A549 (cell line): ENCODE measurements around the gene AXIN2. TPM values are rescaled to one million over a fixed set of nuclear protein-coding genes. Genes with fewer than 3 reads are reported as not detected.
"Not testable (repeated sequence)": the region's sequence is repeated elsewhere in the genome, so short reads cannot be mapped to it uniquely, and the experiment has no call there.

Experiments
- ATAC-seq, 2 experiments: fragments of 200-7000 bp in 1 of 2; fragments of >200 bp in 1 of 2; cut with Nextera tagmentation in 1 of 2; cut with Tn5 transposase in 1 of 2; 3 replicates each; pipeline versions ENCODE4 v1.8.0 to v1.9.1; 2018 to 2020; ENCODE audit warnings: mild to moderate bottlenecking in 1 of 2, moderate library complexity in 1 of 2
- CTCF ChIA-PET: fragments of 300-600 bp; sonication (Branson Sonifier 250); formaldehyde crosslinking; extraction: SDS; loops from one replicate; lab custom pipeline; 2021; ENCODE audit warnings: antibody characterized with exemption, inconsistent platforms; lab: Yijun Ruan, JAX
- POLR2A ChIA-PET: fragments of 350-600 bp; formaldehyde crosslinking; extraction: SDS; loops from one replicate; lab custom pipeline; 2021; ENCODE audit warnings: antibody characterized with exemption, inconsistent platforms; lab: Yijun Ruan, JAX
- DNase-seq, 2 experiments: peaks; one replicate each; pipeline versions ENCODE4 v3.0.0 to v3.0.0-alpha.2; 2011 to 2016; ENCODE audit warnings: low read depth in 1 of 2, low spot score in 1 of 2
- FAIRE-seq: peaks from 2 replicates; lab custom pipeline; 2011; peaks lifted over from hg19 to GRCh38; lab: Jason Lieb, UNC
- H3K27ac ChIP-seq, 2 experiments: fragments of >200 bp; sonication (Bioruptor Twin); formaldehyde crosslinking; 3 replicates each; pipeline ENCODE4 v1.5.1; 2016 to 2017
- H3K4me1 ChIP-seq: fragments of >200 bp; sonication (Bioruptor Twin); formaldehyde crosslinking; 3 replicates; pipeline ENCODE4 v1.6.1; 2016
- H3K4me2 ChIP-seq: fragments of >200 bp; sonication (Bioruptor Twin); formaldehyde crosslinking; 3 replicates; pipeline ENCODE4 v1.6.1; 2016
- H3K4me3 ChIP-seq: fragments of >200 bp; sonication (Bioruptor Twin); formaldehyde crosslinking; 3 replicates; pipeline ENCODE4 v1.5.1; 2016
- H3K9me3 ChIP-seq: fragments of >200 bp; sonication (Bioruptor Twin); formaldehyde crosslinking; 3 replicates; pipeline ENCODE4 v1.6.1; 2016
- BHLHE40 ChIP-seq: IDR thresholded peaks from 2 replicates; pipeline ENCODE4 v1.6.1; 2012; ENCODE audit warnings: low read depth, low read length, inconsistent platforms
- CBX2 ChIP-seq: fragments of 200-600 bp; sonication (generic); IDR thresholded peaks from 2 replicates; pipeline ENCODE4 v1.6.1; 2016; ENCODE audit warnings: low read depth, mild to moderate bottlenecking, borderline replicate concordance
- CBX8 ChIP-seq: fragments of 200-600 bp; sonication (generic); IDR thresholded peaks from 2 replicates; pipeline ENCODE4 v1.6.1; 2016
- CEBPB ChIP-seq, 2 experiments: fragments of >200 bp in 1 of 2; sonication (Bioruptor Twin) in 1 of 2; formaldehyde crosslinking in 1 of 2; IDR thresholded peaks; 2 replicates each; pipeline ENCODE4 v1.6.1; 2012 to 2016
- EP300 ChIP-seq, 2 experiments: fragments of >200 bp; sonication (Bioruptor Twin); formaldehyde crosslinking; IDR thresholded peaks; 2 replicates in 1 of 2; 3 replicates in 1 of 2; pipeline ENCODE4 v1.6.1; 2016 to 2017
- FOSB ChIP-seq: fragments of 250-450 bp; sonication (Bioruptor Pico); IDR thresholded peaks from 2 replicates; pipeline ENCODE4 v1.5.0; 2020; ENCODE audit warnings: mild to moderate bottlenecking, moderate library complexity
- HEYL ChIP-seq: fragments of 250-450 bp; sonication (Bioruptor Pico); IDR thresholded peaks from 2 replicates; pipeline ENCODE4 v1.8.0; 2021; ENCODE audit warnings: mild to moderate bottlenecking, moderate library complexity
- MAFK ChIP-seq: fragments of 450-650 bp; IDR thresholded peaks from 2 replicates; pipeline ENCODE4 v1.6.1; 2014; ENCODE audit not compliant: partially characterized antibody
- MAZ ChIP-seq: fragments of 150-350 bp; IDR thresholded peaks from 2 replicates; pipeline ENCODE4 v1.6.1; 2014; ENCODE audit warnings: antibody characterized with exemption, low read depth, low read length, borderline replicate concordance
- MYC ChIP-seq: IDR thresholded peaks from 2 replicates; pipeline ENCODE4 v1.6.1; 2012; ENCODE audit warnings: mild to moderate bottlenecking, inconsistent platforms, low read length, improper control_type of control experiment, borderline replicate concordance
- NFE2L2 ChIP-seq: fragments of 150-350 bp; conservative IDR thresholded peaks from 2 replicates; pipeline ENCODE4 v1.6.1; 2014; ENCODE audit warnings: low read length
- PHF8 ChIP-seq: fragments of 200-600 bp; sonication (generic); IDR thresholded peaks from 2 replicates; pipeline ENCODE4 v1.6.1; 2016; ENCODE audit warnings: low read depth, mild to moderate bottlenecking, antibody characterized with exemption, moderate library complexity, borderline replicate concordance
- RCOR1 ChIP-seq: fragments of 150-350 bp; IDR thresholded peaks from 2 replicates; pipeline ENCODE4 v1.6.1; 2014; ENCODE audit warnings: antibody characterized with exemption, low read length, low read depth
- SMC3 ChIP-seq: fragments of >200 bp; sonication (Bioruptor Twin); formaldehyde crosslinking; IDR thresholded peaks from 3 replicates; pipeline ENCODE4 v1.6.1; 2018; ENCODE audit warnings: inconsistent platforms
- TP53 ChIP-seq: fragments of 250-450 bp; sonication (Bioruptor Pico); IDR thresholded peaks from 2 replicates; pipeline ENCODE4 v1.5.0; 2021; ENCODE audit warnings: mild to moderate bottlenecking, moderate library complexity
- WGBS: methylation state at CpG from one replicate; pipeline ENCODE4 v1.1.6; 2017; ENCODE audit errors: missing lambda C conversion rate; 5-methylcytosine and 5-hydroxymethylcytosine counted together
- polyA plus RNA-seq, 4 experiments: library from polyadenylated mRNA; depleted of rRNA in 3 of 4; stranded (reverse); fragments of >200 nt; fragmentation: RNase III in 1 of 4; extraction: RNeasy Plus Mini Kit Qiagen cat#74134 plus additional on column Dnase treatment in 1 of 4; gene quantifications; 2 replicates in 3 of 4; 3 replicates in 1 of 4; pipeline ENCODE4 v1.2.3, GENCODE V29; 2011 to 2017
- TF ChIP-seq, protein P1 (sequence below): fragments of 200-600 bp; sonication (generic); IDR thresholded peaks from 2 replicates; pipeline ENCODE4 v1.6.1; 2016; ENCODE audit warnings: antibody characterized with exemption, mild to moderate bottlenecking, moderate library complexity
- TF ChIP-seq, protein P2 (sequence below): fragments of 250-450 bp; sonication (Bioruptor Pico); IDR thresholded peaks from 2 replicates; pipeline ENCODE4 v1.5.0; 2020; ENCODE audit warnings: low read depth, mild to moderate bottlenecking, moderate library complexity
- TF ChIP-seq, protein P3 (sequence below): IDR thresholded peaks from 2 replicates; pipeline ENCODE4 v1.6.1; 2012; ENCODE audit warnings: low read depth, borderline replicate concordance

AXIN2 gene
- polyA plus RNA-seq, 2 of the 4 experiments (the other 2 are of a cell fraction): 4.0 to 4.9 TPM

DNA sequence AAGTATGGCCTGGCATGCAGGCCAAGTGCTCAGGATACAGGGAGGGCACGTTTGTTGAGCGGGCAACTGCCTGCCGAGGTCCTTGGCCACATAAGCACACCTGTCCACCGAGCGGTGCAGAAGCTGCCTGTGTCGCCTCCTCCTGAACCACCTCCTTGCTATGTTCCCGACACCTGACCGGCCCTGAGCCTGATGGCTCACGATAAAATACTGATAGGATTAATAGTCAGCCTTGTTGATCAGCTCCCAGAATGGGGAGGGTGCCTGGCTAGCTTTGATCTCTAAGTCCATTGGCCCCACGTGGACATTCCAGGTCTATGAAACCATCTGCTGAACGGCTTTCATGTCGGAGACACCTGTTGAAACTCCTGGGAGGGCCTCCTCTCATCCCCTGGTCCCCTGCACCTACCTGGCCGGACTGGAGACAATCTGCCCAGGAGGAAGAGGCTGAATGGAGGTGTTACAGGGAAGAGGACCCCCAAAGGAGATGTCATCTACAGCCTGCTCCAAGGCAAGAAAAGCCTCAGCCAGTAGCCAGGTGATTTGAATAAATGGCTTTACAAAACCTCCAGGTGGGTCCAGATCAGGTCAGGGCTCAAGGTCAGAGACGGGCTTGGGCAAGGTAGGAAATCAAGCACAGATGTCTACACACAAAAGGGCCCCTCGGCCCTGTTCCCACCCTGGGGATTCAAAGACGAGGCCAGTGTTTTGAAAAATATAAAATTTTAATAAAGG is 33.4 kb downstream of the AXIN2 start:
- CTCF ChIA-PET: no interaction called here
- H3K9me3 ChIP-seq: no peaks in the 10 kb centered on the region
- no peak overlapping the region for H3K4me3 ChIP-seq
- POLR2A ChIA-PET: no interaction called here
- no peak overlapping the region for H3K27ac ChIP-seq
- 77% methylated on average over 16 of the region's 16 CpGs for WGBS
- TF ChIP-seq FOSB (CRISPR knock-in tag): no peak
- no peak for TF ChIP-seq CBX8
- TF ChIP-seq, all 56 proteins: peak for 0
- DNase-seq: no peak
- no peak for ATAC-seq
- no peak overlapping the region for H3K4me2 ChIP-seq
- FAIRE-seq: no peak
- peaks cover 7% of the 10 kb centered on the region; the same call in 1 of the 3 replicates for H3K4me1 ChIP-seq

DNA sequence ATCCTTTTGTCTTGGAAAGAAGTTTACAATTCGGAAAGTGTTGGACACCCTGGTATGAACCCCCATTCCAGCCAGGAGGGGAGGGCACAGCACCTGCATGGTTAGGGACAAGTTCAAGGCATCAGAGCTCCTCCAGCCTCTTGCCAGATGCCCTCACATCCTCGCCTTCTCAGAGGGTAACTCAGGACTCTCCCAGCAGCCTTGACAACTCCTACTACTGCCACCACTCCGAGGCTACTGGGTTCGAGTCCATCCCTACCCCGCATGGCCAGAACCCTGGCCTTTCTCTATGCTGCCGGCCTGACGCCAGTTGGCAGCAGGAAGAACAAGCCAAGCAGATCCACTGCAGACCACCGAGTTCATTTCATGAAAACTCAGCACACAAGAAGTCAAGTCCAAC is 34.1 kb downstream of the AXIN2 start:
- no peak for DNase-seq
- Histone ChIP-seq H3K4me3 (no peak overlapping the region), H3K4me1 (peaks cover 7% of the 10 kb centered on the region; the same call in 1 of the 3 replicates), H3K4me2 (no peak overlapping the region), H3K9me3 (no peaks in the 10 kb centered on the region), H3K27ac (no peak overlapping the region)
- no peak for FAIRE-seq
- ChIA-PET CTCF (interaction anchor here (1.2 kb wide), 1 partner anchor 29 kb away, joined by 3 read pairs; no protein-coding TSS in a partner anchor), POLR2A (no interaction called here)
- no peak for TF ChIP-seq EP300 (IDR thresholded peaks at IDR 0.05)
- no peak for TF ChIP-seq CBX2
- TF ChIP-seq MYC: no peak
- TF ChIP-seq, protein P1, sequence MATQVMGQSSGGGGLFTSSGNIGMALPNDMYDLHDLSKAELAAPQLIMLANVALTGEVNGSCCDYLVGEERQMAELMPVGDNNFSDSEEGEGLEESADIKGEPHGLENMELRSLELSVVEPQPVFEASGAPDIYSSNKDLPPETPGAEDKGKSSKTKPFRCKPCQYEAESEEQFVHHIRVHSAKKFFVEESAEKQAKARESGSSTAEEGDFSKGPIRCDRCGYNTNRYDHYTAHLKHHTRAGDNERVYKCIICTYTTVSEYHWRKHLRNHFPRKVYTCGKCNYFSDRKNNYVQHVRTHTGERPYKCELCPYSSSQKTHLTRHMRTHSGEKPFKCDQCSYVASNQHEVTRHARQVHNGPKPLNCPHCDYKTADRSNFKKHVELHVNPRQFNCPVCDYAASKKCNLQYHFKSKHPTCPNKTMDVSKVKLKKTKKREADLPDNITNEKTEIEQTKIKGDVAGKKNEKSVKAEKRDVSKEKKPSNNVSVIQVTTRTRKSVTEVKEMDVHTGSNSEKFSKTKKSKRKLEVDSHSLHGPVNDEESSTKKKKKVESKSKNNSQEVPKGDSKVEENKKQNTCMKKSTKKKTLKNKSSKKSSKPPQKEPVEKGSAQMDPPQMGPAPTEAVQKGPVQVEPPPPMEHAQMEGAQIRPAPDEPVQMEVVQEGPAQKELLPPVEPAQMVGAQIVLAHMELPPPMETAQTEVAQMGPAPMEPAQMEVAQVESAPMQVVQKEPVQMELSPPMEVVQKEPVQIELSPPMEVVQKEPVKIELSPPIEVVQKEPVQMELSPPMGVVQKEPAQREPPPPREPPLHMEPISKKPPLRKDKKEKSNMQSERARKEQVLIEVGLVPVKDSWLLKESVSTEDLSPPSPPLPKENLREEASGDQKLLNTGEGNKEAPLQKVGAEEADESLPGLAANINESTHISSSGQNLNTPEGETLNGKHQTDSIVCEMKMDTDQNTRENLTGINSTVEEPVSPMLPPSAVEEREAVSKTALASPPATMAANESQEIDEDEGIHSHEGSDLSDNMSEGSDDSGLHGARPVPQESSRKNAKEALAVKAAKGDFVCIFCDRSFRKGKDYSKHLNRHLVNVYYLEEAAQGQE: no peak
- no peak for TF ChIP-seq HEYL (CRISPR knock-in tag)
- no peak for TF ChIP-seq TP53 (CRISPR knock-in tag)
- no peak for TF ChIP-seq BHLHE40
- TF ChIP-seq PHF8: no peak
- TF ChIP-seq CEBPB (IDR thresholded peaks at IDR 0.05): no peak
- TF ChIP-seq SMC3: no peak
- WGBS: 71% methylated on average over 8 of the region's 8 CpGs
- no peak for ATAC-seq

DNA sequence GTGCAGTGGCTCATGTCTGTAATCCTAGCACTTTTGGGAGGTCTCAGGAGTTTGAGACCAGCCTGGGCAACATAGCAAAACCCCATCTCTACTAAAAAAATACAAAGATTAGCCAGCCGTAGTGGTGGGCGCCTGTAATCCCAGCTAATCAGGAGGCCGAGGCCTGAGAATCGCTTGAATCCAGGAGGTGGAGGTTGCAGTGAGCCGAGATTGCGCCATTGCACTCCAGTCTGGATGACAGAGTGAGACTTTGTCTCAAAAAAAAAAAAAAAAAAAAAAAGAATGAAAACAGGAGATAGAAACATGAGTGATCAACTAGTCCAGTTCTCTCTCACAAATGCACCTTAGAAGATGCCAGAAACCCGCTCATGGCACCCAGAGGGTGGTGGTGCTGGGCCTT is 34.6 kb downstream of the AXIN2 start:
- ChIA-PET CTCF (interaction anchor here (0.6 to 1.2 kb wide), 2 partner anchors 30 to 1829 kb away, joined by 3 to 4 read pairs; no protein-coding TSS in a partner anchor), POLR2A (interaction anchor here (0.6 kb wide), 1 partner anchor 11 kb away, joined by 5 read pairs; no protein-coding TSS in a partner anchor)
- TF ChIP-seq CEBPB (IDR thresholded peaks at IDR 0.05): 0 out of 4 replicates have a peak, but pooled peaks of 1 of the 2 experiments have one; percentile 17
- not testable (repeated sequence) for H3K9me3 ChIP-seq, FAIRE-seq, H3K4me2 ChIP-seq, ATAC-seq, DNase-seq, H3K4me1 ChIP-seq, H3K4me3 ChIP-seq, H3K27ac ChIP-seq
- 81% methylated on average over 7 of the region's 7 CpGs for WGBS

DNA sequence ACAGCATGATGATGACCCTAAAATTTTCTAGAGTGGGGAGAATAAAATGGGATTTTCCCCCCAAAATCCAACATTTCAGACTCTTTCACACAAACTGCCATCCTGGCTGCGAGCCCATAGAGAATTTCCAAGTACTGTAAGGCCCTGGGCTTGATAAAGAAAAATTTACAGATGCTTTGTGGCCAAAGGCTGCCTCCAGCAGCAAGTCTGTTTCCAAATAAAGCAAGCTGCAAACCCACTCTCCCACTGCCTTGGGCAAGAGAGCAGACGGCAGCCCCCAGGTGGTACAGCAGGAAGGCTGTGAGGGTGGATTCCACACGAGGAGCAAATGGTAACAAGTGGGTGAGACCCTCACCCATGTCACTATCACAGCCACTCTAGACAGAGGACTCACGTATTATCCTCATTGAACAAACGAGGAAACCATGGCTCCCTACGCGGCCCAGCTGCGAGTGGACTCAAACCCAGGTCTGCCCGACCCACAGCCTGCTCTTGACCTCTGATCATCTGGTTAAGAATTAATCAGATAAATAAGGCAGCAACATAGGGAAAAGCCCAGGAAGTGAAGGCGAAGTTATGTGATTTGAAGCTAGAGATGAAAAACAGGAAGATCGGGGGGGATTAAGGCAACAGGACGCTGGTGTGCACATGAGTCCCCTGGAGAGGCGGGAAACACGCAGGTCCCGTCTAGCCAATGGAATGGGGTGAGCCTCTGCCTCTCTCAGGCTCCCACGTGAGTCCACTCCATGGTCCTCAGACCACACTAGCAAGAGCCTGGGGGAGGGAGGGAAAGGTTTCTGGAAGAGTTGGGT is 37.4 kb downstream of the AXIN2 start:
- DNase-seq: no peak
- Histone ChIP-seq H3K4me2 (no peak overlapping the region), H3K27ac (no peak overlapping the region), H3K4me1 (no peaks in the 10 kb centered on the region), H3K4me3 (no peak overlapping the region), H3K9me3 (no peaks in the 10 kb centered on the region)
- 76% methylated on average over 16 of the region's 16 CpGs for WGBS
- ATAC-seq: no peak
- TF ChIP-seq RCOR1 (no peak), CBX2 (no peak), PHF8 (no peak), MAZ (no peak), CBX8 (no peak), MAFK (no peak), NFE2L2 (no peak)
- TF ChIP-seq, protein P2, sequence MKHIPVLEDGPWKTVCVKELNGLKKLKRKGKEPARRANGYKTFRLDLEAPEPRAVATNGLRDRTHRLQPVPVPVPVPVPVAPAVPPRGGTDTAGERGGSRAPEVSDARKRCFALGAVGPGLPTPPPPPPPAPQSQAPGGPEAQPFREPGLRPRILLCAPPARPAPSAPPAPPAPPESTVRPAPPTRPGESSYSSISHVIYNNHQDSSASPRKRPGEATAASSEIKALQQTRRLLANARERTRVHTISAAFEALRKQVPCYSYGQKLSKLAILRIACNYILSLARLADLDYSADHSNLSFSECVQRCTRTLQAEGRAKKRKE (CRISPR knock-in tag): no peak
- TF ChIP-seq, protein P3, sequence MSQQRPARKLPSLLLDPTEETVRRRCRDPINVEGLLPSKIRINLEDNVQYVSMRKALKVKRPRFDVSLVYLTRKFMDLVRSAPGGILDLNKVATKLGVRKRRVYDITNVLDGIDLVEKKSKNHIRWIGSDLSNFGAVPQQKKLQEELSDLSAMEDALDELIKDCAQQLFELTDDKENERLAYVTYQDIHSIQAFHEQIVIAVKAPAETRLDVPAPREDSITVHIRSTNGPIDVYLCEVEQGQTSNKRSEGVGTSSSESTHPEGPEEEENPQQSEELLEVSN: no peak
- FAIRE-seq: no peak
- ChIA-PET CTCF (interaction anchor here (0.6 to 1.6 kb wide), 6 partner anchors 12 to 599 kb away, joined by 3 to 8 read pairs (median 4); no protein-coding TSS in a partner anchor), POLR2A (no interaction called here)
